AG09309 (cell line): ENCODE measurements around the gene CKB.

Experiments
- DNase-seq: peaks from one replicate; pipeline ENCODE4 v3.0.0-alpha.2; 2010; ENCODE audit warnings: low read depth
- H3K4me3 ChIP-seq: 2 replicates; pipeline ENCODE4 v1.5.1; 2011; ENCODE audit warnings: mild to moderate bottlenecking, low read depth, low read length, moderate library complexity; ENCODE audit not compliant: control insufficient read depth
- TF ChIP-seq, protein P1 (sequence below): IDR thresholded peaks from 2 replicates; pipeline ENCODE4 v1.5.1; 2011; ENCODE audit warnings: mild to moderate bottlenecking, low read depth, low read length, inconsistent platforms; ENCODE audit not compliant: insufficient read depth, control insufficient read depth; ENCODE audit errors: missing control alignments

The CKB gene

DNA sequence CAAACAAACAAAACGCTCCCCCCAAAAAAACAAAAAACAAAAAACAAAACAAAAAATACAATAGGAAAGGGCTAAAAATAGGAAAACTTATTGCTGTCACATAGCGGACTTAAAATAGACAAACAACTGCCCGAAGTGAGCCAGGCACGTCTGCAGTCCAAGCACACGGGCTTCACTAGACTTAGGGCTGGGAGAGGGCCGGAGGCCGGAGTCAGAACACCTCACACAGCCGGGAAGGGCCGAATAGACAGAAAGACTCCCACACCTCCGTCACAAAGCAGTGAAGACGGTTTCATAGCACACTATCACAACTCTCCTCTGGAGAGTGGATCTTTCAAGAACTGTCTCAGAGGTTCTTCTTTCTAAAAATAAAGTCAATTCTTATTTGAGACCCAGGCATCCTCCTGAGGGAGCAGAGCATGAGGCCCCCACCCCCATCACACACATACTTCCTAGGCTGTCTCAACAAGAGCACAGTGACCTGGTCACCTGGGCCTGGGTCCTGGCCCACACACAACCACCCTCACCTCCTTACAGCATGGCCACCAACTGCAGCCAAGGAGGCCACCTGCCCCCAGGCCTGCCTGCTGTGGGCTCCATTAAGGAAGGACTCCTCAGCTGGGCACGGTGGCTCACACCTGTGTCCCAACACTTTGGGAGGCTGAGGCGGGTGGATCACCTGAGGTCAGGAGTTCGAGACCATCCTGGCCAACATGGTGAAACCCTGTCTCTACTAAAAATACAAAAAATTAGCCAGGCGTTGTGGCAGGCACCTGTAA, 33.1 kb upstream of the CKB start:
- DNase-seq = no peak
- TF ChIP-seq, protein P1, sequence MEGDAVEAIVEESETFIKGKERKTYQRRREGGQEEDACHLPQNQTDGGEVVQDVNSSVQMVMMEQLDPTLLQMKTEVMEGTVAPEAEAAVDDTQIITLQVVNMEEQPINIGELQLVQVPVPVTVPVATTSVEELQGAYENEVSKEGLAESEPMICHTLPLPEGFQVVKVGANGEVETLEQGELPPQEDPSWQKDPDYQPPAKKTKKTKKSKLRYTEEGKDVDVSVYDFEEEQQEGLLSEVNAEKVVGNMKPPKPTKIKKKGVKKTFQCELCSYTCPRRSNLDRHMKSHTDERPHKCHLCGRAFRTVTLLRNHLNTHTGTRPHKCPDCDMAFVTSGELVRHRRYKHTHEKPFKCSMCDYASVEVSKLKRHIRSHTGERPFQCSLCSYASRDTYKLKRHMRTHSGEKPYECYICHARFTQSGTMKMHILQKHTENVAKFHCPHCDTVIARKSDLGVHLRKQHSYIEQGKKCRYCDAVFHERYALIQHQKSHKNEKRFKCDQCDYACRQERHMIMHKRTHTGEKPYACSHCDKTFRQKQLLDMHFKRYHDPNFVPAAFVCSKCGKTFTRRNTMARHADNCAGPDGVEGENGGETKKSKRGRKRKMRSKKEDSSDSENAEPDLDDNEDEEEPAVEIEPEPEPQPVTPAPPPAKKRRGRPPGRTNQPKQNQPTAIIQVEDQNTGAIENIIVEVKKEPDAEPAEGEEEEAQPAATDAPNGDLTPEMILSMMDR = no peak
- no peak overlapping the region for H3K4me3 ChIP-seq

DNA sequence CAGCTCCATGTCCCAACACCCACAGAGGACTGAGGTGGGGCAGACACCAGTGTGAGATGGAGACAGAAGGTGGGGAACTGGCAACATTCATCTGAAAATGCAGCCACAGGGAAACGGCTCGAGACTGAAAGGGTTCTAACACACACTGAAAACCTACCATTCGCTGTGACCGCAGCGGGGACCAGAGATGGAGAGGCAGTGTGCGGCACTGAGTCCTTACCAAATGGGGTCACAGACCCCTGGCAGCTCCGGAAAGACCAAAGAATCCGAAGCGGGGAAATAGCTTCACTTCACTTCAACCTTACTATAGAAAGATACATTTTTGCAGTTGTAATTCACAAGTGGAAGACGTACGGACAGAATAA, 30.2 kb upstream of the CKB start:
- no peak for DNase-seq
- TF ChIP-seq, protein P1 = no peak
- no peak overlapping the region for H3K4me3 ChIP-seq

GRCh38 chr14:103552011-103552845, 29.6 kb upstream of the CKB start:
- H3K4me3 ChIP-seq = no peak overlapping the region
- TF ChIP-seq, protein P1 = no peak
- DNase-seq = no peak

GRCh38 chr14:103551338-103551762, 28.7 kb upstream of the CKB start:
- DNase-seq = no peak
- no peak overlapping the region for H3K4me3 ChIP-seq
- TF ChIP-seq, protein P1 = no peak

DNA sequence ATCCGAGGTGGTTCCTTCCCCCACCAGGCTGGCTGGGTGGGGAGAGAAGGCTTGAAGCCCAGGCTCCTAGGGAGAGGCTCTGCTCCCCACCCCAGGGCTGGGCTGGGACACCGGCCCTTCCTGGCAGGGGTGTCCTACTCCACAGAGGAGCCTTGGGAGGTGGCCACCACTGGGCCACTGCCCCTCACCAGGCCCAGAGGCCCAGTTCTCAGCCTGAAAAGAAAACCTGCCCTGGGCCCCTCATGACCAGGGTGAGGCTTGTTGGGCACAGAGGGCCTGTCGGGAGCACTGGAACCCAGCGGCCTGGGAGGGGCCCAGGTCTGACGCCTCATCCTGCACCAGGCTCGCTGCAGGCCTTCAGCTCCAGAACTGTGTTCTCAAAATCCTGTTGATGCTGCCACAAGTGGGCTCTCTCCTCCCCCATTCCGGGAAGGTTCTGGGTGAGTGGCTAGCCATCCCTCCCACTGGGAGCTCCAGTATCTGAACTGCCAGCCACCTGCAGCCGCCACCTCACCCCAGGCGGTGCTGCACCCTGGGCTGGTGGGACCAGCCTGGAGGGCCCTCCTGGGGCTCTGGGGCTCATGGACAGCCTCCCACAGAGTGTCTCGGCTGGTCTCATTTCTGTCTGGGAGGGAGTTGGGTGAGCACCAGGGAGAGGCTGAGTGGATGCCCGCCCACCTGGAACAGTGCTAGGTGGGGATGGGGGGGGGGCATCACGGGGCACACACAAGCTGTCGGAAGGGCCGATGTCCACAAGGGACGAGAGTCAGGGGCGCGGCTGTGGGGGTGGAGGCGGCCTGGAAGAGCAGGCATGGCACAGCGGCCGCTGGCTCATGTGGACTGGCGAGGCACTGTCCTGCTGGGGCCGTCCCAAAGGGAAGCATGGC, 28.1 kb upstream of the CKB start:
- H3K4me3 ChIP-seq = no peak overlapping the region
- DNase-seq = no peak
- TF ChIP-seq, protein P1 = no peak

- no peak overlapping the region for H3K4me3 ChIP-seq
- TF ChIP-seq, protein P1 = no peak
- DNase-seq = no peak
Observed at GRCh38 chr14:103549361-103550311, 27.0 kb upstream of the CKB start.
